GM21447 (cell line): ENCODE data around the gene FGD3.
"Not testable (repeated sequence)": the region's sequence is repeated elsewhere in the genome, so short reads cannot be mapped to it uniquely, and the experiment has no call there.

ENCODE experiments used
- ATAC-seq: cut with Tn5 transposase; IDR thresholded peaks from one replicate; pipeline ENCODE4 v1.9.1; 2021; ENCODE audit not compliant: unreplicated experiment

FGD3 gene

GRCh38 chr9:93004561-93004960 is 57.2 kb downstream of the FGD3 start:
- no peak for ATAC-seq

GRCh38 chr9:93005876-93006275 is 58.6 kb downstream of the FGD3 start:
- ATAC-seq, result no peak

- no peak for ATAC-seq
These were observed 60.3 kb downstream of the FGD3 start for GRCh38 chr9:93007529-93008058.

- no peak for ATAC-seq
These were observed 61.1 kb downstream of the FGD3 start for GRCh38 chr9:93008457-93008856.

GRCh38 chr9:93009337-93010015 is 62.2 kb downstream of the FGD3 start:
- no peak for ATAC-seq

GRCh38 chr9:93010056-93010455 is 62.7 kb downstream of the FGD3 start:
- ATAC-seq, result no peak

- ATAC-seq, result no peak
These were observed 63.4 kb downstream of the FGD3 start for GRCh38 chr9:93010704-93011103.

- no peak for ATAC-seq
These were observed 63.8 kb downstream of the FGD3 start for GRCh38 chr9:93011114-93011513.

- no peak for ATAC-seq
These were observed 65.9 kb downstream of the FGD3 start for GRCh38 chr9:93012963-93013855.

- ATAC-seq, result no peak
These were observed 66.7 kb downstream of the FGD3 start for GRCh38 chr9:93013856-93014582.

GRCh38 chr9:93015190-93015589 is 67.9 kb downstream of the FGD3 start:
- not testable (repeated sequence) for ATAC-seq

GRCh38 chr9:93017621-93018020 is 70.3 kb downstream of the FGD3 start:
- ATAC-seq, result no peak

GRCh38 chr9:93020151-93020550 is 72.8 kb downstream of the FGD3 start:
- ATAC-seq, result no peak

GRCh38 chr9:93020771-93021670 is 73.7 kb downstream of the FGD3 start:
- no peak for ATAC-seq

GRCh38 chr9:93022066-93022465 is 74.7 kb downstream of the FGD3 start:
- no peak for ATAC-seq

- no peak for ATAC-seq
These were observed 75.6 kb downstream of the FGD3 start for GRCh38 chr9:93022721-93023520.

GRCh38 chr9:93023521-93023815 is 76.1 kb downstream of the FGD3 start:
- ATAC-seq, result no peak

GRCh38 chr9:93024646-93024910 is 77.3 kb downstream of the FGD3 start:
- no peak for ATAC-seq

GRCh38 chr9:93024986-93025630 is 77.8 kb downstream of the FGD3 start:
- ATAC-seq, result no peak

- ATAC-seq, result no peak
These were observed 78.4 kb downstream of the FGD3 start for GRCh38 chr9:93025736-93026135.
